NCI-H2171 (cell line): ENCODE data around the gene CHGA.
A peak's percentile ranks its signal among the peaks of the same experiment; 100 is the strongest.

Experiments
- DNase-seq: peaks from one replicate; lab custom pipeline; 2025; lab: John Stamatoyannopoulos, UW

CHGA gene

GRCh38 chr14:92922883-92923743 is at the start of gene CHGA:
TSS of gene CHGA (plus strand) at chr14:92923150. CDS start at chr14:92923360, 210 bp downstream.
- DNase-seq: peak; percentile 75

GRCh38 chr14:92874962-92875661 is 47.8 kb upstream of the CHGA start:
- DNase-seq: no peak

- no peak for DNase-seq
Observed at GRCh38 chr14:92877757-92878431, 45.1 kb upstream of the CHGA start.

GRCh38 chr14:92880351-92880750 is 42.6 kb upstream of the CHGA start:
- DNase-seq: no peak

GRCh38 chr14:92880851-92881250 is 42.1 kb upstream of the CHGA start:
- DNase-seq: peak; percentile 5

GRCh38 chr14:92883066-92883465 is 39.9 kb upstream of the CHGA start:
- no peak for DNase-seq

- no peak for DNase-seq
Observed at GRCh38 chr14:92884410-92884809, 38.5 kb upstream of the CHGA start.

GRCh38 chr14:92885279-92886061 is 37.5 kb upstream of the CHGA start:
- no peak for DNase-seq

- no peak for DNase-seq
Observed at GRCh38 chr14:92886337-92886736, 36.6 kb upstream of the CHGA start.

GRCh38 chr14:92887157-92887556 is 35.8 kb upstream of the CHGA start:
- no peak for DNase-seq

GRCh38 chr14:92888896-92889295 is 34.1 kb upstream of the CHGA start:
- no peak for DNase-seq

GRCh38 chr14:92890830-92891588 is 31.9 kb upstream of the CHGA start:
- no peak for DNase-seq

GRCh38 chr14:92892589-92892988 is 30.4 kb upstream of the CHGA start:
- DNase-seq: no peak

GRCh38 chr14:92895352-92895878 is 27.5 kb upstream of the CHGA start:
- no peak for DNase-seq

GRCh38 chr14:92897922-92898565 is 24.9 kb upstream of the CHGA start:
- DNase-seq: no peak

GRCh38 chr14:92898566-92899131 is 24.3 kb upstream of the CHGA start:
- DNase-seq: no peak

- DNase-seq: no peak
Observed at GRCh38 chr14:92900660-92901059, 22.3 kb upstream of the CHGA start.

GRCh38 chr14:92902191-92902590 is 20.8 kb upstream of the CHGA start:
- no peak for DNase-seq

- DNase-seq: peak; percentile 81
Observed at GRCh38 chr14:92902726-92903125, 20.2 kb upstream of the CHGA start.

GRCh38 chr14:92903359-92903758 is 19.6 kb upstream of the CHGA start:
- DNase-seq: no peak
